SK-N-MC (cell line): Measurements from ENCODE around the gene BTBD1.

Experiments used
- DNase-seq: peaks from one replicate; pipeline ENCODE4 v3.0.0-alpha.2; 2011; ENCODE audit warnings: low read depth, low spot score
- H3K27ac ChIP-seq: fragments of 200-600 bp; sonication (generic); 2 replicates; pipeline ENCODE4 v1.5.1; 2016; ENCODE audit warnings: mixed run types
- H3K36me3 ChIP-seq: fragments of 200-600 bp; sonication (generic); 2 replicates; pipeline ENCODE4 v1.6.1; 2017; ENCODE audit warnings: antibody characterized with exemption, low read length, mixed read lengths; ENCODE audit not compliant: insufficient read depth
- H3K4me3 ChIP-seq: fragments of 200-600 bp; sonication (generic); 2 replicates; pipeline ENCODE4 v1.5.1; 2016
- H3K9ac ChIP-seq: fragments of 200-600 bp; sonication (generic); 2 replicates; pipeline ENCODE4 v1.8.0; 2017; ENCODE audit warnings: mixed run types, mixed read lengths; ENCODE audit not compliant: insufficient read length
- H3K9me3 ChIP-seq: fragments of 200-600 bp; sonication (generic); 2 replicates; pipeline ENCODE4 v1.6.1; 2017; ENCODE audit warnings: low read depth, mild to moderate bottlenecking, antibody characterized with exemption, low read length, moderate library complexity, mixed read lengths
- EZH2 ChIP-seq: fragments of 200-600 bp; sonication (generic); IDR thresholded peaks from one replicate; pipeline ENCODE4 v1.6.1; 2017; ENCODE audit warnings: antibody characterized with exemption
- FOXP2 ChIP-seq: optimal IDR thresholded peaks from 2 replicates; pipeline ENCODE3; 2011; ENCODE audit warnings: mild to moderate bottlenecking, moderate library complexity; ENCODE audit not compliant: insufficient read depth; ENCODE audit errors: extremely low read length, control extremely low read depth
- POLR2AphosphoS5 ChIP-seq: IDR thresholded peaks from 2 replicates; pipeline ENCODE4 v1.6.1; 2012; ENCODE audit warnings: mild to moderate bottlenecking, low read depth, low read length, borderline replicate concordance

BTBD1 gene

DNA sequence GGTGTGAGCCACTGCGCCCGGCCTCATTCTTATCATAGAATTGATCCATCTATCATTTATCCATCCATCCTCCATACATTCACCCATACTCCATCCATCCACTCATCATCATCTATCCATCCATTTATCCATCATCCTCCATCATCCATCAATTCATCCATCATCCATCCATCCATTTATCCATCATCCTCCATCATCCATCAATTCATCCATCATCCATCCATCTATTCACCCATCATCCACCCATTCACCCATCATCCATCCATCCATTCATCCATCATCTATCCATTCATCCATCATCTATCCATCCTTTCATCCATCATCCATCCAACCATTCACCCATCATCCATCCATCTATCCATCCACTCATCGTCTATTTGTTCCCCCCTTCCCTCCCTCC is 44.1 kb upstream of the BTBD1 start:
- Histone ChIP-seq H3K36me3 (peaks cover 16% of the 10 kb centered on the region; the same call in 1 of the 2 replicates), H3K4me3 (no peak overlapping the region), H3K27ac (no peak overlapping the region), H3K9me3 (no peaks in the 10 kb centered on the region), H3K9ac (no peak overlapping the region)
- no peak for TF ChIP-seq FOXP2
- no peak for TF ChIP-seq EZH2
- TF ChIP-seq POLR2AphosphoS5 = no peak
- DNase-seq = no peak

DNA sequence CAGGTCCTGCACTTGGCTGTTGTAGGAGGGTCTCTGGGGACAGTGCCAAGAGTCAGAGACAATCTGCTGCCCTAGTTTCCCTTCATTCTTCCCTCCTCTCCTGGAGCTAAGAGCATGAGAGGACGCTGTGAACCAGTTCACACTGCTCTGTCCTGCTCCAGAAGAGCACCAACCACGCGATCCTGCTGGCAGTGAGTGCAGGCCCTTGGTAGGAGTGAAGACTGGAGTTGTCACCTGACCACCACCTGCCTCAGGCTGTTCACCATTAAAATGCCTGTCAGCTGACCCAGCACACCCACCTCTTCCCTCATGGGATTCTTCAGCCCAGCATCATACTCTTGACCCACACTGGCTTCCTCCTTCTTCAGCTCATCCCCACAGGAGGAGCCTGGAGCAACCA is 43.3 kb upstream of the BTBD1 start:
- H3K4me3 ChIP-seq = no peak overlapping the region
- H3K9ac ChIP-seq = no peak overlapping the region
- no peaks in the 10 kb centered on the region for H3K9me3 ChIP-seq
- H3K36me3 ChIP-seq = peaks cover 11% of the 10 kb centered on the region; the same call in 1 of the 2 replicates
- H3K27ac ChIP-seq = no peak overlapping the region
- DNase-seq = no peak
- no peak for TF ChIP-seq POLR2AphosphoS5
- TF ChIP-seq FOXP2 = no peak
- no peak for TF ChIP-seq EZH2

DNA sequence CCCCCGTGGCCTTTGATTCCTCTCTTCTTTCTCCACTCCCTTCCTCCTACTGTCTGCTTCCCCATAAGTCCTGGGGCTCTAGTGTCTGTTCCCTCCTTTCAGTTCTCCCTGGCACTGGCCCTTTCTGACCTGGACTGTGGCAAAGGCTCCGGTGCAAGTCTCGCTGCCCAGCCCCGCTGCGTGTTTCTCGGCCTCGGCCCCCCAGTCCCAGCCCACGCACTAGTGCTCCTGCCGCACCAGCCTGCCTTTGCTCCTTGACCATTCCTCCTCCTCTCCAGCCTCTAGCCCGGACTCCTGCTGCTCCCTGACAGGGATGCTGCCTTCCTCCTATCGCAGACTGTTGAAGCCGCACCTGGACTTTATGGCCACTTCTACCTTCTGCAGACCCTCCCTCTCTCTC is 42.5 kb upstream of the BTBD1 start:
- no peak for TF ChIP-seq POLR2AphosphoS5
- no peak for TF ChIP-seq EZH2
- no peak for TF ChIP-seq FOXP2
- Histone ChIP-seq H3K36me3 (peaks cover 8% of the 10 kb centered on the region; the same call in 1 of the 2 replicates), H3K9ac (no peak overlapping the region), H3K27ac (no peak overlapping the region), H3K4me3 (no peak overlapping the region), H3K9me3 (no peaks in the 10 kb centered on the region)
- DNase-seq = no peak

DNA sequence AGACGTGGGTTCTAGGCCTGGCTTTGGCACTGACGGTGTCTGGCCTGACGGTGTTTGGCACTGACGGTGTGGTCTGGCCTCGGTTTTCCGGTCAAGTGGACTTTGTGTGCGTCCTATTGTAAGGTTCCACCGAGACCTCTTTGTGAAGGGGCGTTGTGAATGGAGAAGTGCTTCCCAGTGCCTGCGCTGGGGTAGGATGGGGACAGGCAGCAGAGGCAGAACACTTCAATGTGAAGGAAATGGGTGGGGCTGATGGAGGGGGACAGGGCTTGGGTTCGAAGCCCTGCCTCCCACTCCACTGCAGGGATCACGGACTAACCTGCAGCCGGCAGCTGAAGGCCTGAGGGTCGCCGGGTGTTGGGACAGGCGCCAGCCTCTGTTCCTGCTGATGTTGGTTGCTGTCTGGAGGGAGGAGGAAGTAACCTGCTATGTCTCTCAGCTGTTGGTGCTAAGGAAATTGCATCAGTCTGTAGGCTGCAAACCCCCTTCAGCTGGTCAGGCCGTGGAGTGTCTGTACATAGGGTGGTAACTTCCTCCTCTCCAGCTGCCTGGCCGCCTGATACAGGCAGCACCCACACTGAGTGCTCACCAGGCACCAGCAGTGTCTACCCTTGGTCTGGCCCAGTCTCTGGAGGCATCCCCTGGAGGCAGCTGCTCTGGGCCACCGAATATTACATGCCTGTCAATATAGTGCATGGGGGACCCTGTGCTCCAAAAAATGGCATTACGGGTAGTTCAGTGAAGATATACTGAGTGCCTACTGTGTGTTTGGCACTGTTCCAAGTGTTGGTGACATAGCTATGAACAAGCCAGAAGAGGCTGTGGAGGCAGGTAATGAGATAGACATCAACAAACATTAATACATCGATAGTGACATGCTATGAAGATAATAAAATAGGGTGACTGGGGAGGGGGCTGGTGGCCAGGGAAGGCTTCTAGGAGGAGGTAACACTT is 41.5 kb upstream of the BTBD1 start:
- H3K4me3 ChIP-seq = peak overlapping the region; percentile 76
- no peaks in the 10 kb centered on the region for H3K9me3 ChIP-seq
- H3K36me3 ChIP-seq = no peaks in the 10 kb centered on the region; the same call in 1 of the 2 replicates
- H3K9ac ChIP-seq = no peak overlapping the region
- no peak for DNase-seq
- no peak for TF ChIP-seq EZH2
- no peak for TF ChIP-seq POLR2AphosphoS5
- TF ChIP-seq FOXP2 = no peak
- H3K27ac ChIP-seq = no peak overlapping the region; the same call in 1 of the 2 replicates

DNA sequence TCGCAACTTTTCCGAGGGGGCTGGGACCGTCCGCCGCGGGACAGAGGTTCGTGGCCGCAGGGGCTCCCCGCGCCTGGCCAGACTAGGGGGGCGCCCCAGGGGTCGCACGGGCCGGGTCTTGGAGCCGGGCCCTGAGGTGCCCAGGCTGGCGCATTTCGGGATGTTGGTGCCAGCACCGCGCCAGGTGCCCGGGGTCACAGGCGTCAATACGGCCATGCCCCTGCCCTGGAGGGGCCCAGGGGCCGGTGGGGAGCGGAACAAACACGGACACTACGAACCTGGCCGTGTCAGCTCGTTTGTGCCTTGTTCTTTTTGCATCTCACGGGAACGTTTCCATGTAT is 40.8 kb upstream of the BTBD1 start:
- no peak for DNase-seq
- peak overlapping the region; percentile 76 for H3K4me3 ChIP-seq
- H3K9me3 ChIP-seq = no peaks in the 10 kb centered on the region
- H3K27ac ChIP-seq = no peak overlapping the region
- H3K36me3 ChIP-seq = no peaks in the 10 kb centered on the region
- peak overlapping the region; percentile 55 for H3K9ac ChIP-seq
- no peak for TF ChIP-seq EZH2
- TF ChIP-seq POLR2AphosphoS5 = no peak
- no peak for TF ChIP-seq FOXP2

DNA sequence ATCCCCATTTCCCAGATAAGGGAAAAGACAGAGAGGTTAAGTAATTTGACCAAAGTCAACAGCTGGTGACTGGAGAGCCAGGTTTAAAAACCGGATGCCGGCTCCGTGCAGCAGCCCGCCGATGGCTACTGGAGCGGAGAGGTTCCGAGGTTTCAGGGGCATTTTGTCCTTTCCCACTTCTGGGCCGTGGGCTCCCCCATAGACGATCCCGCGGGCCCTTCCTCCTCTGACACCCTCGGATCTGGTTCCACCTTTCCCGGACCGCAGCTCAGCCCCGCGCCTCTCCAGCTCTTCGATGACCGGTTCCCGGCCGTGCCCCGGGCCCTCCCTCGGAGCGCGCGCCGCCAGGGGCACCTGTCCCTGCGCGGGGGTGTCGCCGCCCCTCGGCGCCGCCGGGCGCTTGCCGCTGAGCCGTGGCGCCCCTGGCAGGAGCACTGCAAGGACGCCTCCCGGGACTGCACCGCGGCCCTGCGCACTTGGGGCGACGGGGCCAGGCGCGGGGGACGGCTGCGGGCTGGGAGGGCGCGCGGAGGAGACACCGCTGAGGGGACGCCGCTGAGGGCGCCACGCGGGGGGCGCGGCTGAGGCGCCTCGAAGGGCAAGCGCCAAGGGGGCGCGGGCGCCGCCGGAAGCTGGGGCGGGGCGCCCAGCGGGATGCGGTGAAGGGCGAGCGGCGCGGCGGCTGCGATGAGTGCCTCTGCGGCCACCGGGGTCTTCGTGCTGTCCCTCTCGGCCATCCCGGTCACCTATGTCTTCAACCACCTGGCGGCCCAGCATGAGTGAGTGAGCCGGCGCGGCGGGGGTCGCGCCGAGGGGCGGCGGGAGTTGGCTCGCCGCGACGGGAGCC is 40.2 kb upstream of the BTBD1 start, which contains the start of gene TM6SF1:
Gene TM6SF1, plus strand, starts transcription at position 652 of the 847 bp plus-strand sequence. Its CDS starts 36 bp downstream, at position 688.
- DNase-seq = no peak
- TF ChIP-seq POLR2AphosphoS5 = no peak
- TF ChIP-seq FOXP2 = no peak
- no peak for TF ChIP-seq EZH2
- Histone ChIP-seq H3K36me3 (no peaks in the 10 kb centered on the region), H3K9me3 (no peaks in the 10 kb centered on the region), H3K9ac (peak within 1 kb of the TSS; percentile 55), H3K27ac (no peak within 1 kb of the TSS), H3K4me3 (peak within 1 kb of the TSS; percentile 76)

DNA sequence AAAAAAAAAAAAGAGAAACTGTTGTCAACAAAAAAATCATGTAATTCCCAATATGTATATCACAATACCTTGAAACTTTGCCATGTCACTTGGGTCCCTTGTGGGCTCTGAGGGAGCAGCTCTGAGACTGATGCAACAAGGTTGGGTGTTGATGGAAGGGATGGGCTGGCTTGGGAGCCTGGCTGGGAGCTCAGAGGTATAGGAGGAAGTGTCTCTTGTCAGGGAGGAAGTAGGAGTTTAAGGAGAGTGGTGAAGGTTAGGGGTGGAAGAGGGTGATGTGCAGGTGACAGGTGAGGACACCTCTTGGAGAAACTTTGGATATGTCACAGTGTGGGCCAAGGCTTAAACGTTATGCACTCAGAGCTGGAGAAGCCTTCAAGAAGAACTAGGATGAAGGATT is 38.4 kb upstream of the BTBD1 start:
- TF ChIP-seq EZH2 (no peak), FOXP2 (no peak), POLR2AphosphoS5 (no peak)
- no peak overlapping the region for H3K27ac ChIP-seq
- no peaks in the 10 kb centered on the region for H3K36me3 ChIP-seq
- H3K9ac ChIP-seq = no peak overlapping the region
- no peak for DNase-seq
- no peak overlapping the region for H3K4me3 ChIP-seq
- H3K9me3 ChIP-seq = no peaks in the 10 kb centered on the region

DNA sequence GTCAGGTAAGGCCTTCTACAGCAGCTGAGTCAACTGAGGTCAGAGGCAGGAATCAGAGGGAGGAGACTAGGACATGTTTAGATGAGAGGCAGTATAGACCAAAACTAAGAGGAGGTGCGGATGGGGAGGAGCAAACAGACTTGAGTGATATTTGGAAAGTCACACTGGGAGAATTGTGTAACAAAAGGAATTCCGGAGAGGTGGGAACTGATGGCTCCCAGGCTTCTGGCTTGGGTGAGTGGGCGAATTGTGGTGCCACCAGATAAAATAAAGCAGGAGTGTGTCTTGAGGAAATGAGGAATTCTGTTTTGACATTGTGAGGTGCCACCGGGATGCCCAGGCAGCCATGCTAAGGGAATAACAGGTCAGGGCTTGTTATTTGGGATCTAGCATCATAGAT is 37.1 kb upstream of the BTBD1 start:
- Histone ChIP-seq H3K4me3 (no peak overlapping the region), H3K36me3 (no peaks in the 10 kb centered on the region), H3K9me3 (no peaks in the 10 kb centered on the region), H3K27ac (no peak overlapping the region), H3K9ac (no peak overlapping the region)
- TF ChIP-seq EZH2 (no peak), FOXP2 (no peak), POLR2AphosphoS5 (no peak)
- DNase-seq = no peak
